GM18858 (cell line): ENCODE data around the gene CLBA1.
"Not testable (repeated sequence)": the region's sequence is repeated elsewhere in the genome, so short reads cannot be mapped to it uniquely, and the experiment has no call there.

Experiments
- ATAC-seq: cut with Tn5 transposase; IDR thresholded peaks from one replicate; pipeline ENCODE4 v1.9.1; 2021; ENCODE audit not compliant: unreplicated experiment

CLBA1 gene

DNA sequence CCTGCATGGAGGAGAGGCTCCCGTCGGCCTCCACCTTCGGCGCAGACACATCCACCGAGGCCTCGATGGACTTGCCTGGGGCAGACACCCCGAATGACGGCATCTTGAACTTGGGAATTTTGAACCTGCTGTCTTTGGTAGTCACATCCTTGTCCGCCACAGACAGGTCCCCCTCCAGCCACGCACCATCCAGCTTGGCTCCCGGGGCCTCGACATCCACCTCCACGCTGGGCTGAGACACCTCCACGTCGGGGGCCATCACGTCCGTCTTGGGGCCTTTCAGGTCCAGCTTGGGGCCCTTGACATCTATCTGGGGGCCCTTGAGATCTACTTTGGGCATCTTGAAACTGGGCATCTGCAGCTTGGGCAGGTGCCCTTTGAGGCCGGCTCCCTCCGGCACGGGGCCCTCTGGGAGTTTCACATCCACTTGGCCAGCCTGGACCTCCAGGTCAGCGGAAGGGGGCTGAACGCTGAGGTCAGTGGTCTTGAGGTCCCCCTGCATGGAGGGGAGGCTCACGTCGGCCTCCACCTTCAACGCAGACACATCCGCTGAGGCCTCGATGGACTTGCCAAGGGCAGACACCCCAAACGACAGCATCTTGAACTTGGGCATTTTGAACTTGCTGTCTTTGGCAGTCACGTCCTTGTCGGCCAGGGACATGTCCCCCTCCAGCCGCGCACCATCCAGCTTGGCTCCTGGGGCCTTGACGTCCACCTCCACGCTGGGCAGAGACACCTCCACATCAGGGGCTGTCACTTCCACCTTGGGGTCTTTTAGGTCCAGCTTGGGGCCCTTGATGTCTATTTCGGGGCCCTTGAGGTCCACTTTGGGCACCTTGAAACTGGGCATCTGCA is 37.5 kb upstream of the CLBA1 start:
- ATAC-seq = not testable (repeated sequence)

DNA sequence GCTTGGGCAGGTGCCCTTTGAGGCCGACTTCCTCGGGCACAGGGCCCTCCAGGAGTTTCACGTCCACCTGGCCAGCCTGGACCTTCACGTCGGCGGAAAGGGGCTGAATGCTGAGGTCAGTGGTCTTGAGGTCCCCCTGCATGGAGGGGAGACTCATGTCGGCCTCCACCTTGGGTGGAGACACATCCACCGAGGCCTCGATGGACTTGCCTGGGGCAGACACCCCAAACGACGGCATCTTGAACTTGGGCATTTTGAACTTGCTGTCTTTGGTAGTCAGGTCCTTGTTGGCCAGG is 36.9 kb upstream of the CLBA1 start:
- no peak for ATAC-seq

DNA sequence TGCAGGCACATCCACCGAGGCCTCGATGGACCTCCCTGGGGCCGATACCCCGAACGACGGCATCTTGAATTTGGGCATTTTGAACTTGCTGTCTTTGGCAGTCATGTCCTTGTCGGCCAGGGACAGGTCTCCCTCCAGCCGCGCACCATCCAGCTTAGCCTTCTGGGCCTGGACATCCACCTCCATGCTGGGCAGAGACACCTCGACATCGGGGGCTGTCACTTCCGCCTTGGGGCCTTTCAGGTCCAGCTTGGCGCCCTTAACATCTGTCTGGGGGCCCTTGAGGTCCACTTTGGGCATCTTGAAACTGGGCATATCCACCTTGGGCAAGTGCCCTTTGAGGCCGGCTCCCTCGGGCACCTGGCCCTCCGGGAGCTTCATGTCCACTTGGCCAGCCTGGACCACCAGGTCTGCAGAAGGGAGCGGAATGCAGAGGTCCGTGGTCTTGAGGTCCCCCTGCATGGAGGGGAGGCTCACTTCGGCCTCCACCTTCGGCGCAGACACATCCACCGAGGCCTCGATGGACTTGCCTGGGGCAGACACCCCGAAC is 36.1 kb upstream of the CLBA1 start:
- not testable (repeated sequence) for ATAC-seq

DNA sequence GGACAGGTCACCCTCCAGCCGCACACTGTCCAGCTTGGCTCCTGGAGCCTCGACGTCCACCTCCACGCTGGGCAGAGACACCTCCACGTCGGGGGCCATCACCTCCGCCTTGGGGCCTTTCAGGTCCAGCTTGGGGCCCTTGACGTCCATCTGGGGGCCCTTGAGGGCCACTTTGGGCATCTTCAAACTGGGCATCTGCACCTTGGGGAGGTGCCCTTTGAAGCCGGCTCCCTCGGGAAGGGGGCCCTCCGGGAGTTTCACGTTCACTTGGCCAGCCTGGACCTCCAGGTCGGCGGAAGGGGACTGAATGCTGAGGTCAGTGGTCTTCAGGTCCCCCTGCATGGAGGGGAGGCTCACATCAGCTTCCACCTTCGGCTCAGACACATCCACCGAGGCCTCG is 35.6 kb upstream of the CLBA1 start:
- ATAC-seq = no peak

DNA sequence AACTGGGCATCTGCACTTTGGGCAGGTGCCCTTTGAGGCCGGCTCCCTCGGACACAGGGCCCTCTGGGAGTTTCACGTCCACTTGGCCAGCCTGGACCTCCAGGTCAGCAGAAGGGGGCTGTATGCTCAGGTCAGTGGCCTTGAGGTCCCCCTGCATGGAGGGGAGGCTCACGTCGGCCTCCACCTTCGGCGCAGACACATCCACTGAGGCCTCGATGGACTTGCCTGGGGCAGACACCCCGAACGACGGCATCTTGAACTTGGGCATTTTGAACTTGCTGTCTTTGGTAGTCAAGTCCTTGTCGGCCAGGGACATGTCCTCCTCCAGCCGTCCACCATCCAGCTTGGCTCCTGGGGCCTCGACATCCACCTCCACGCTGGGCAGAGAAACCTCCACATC is 34.9 kb upstream of the CLBA1 start:
- ATAC-seq = not testable (repeated sequence)

DNA sequence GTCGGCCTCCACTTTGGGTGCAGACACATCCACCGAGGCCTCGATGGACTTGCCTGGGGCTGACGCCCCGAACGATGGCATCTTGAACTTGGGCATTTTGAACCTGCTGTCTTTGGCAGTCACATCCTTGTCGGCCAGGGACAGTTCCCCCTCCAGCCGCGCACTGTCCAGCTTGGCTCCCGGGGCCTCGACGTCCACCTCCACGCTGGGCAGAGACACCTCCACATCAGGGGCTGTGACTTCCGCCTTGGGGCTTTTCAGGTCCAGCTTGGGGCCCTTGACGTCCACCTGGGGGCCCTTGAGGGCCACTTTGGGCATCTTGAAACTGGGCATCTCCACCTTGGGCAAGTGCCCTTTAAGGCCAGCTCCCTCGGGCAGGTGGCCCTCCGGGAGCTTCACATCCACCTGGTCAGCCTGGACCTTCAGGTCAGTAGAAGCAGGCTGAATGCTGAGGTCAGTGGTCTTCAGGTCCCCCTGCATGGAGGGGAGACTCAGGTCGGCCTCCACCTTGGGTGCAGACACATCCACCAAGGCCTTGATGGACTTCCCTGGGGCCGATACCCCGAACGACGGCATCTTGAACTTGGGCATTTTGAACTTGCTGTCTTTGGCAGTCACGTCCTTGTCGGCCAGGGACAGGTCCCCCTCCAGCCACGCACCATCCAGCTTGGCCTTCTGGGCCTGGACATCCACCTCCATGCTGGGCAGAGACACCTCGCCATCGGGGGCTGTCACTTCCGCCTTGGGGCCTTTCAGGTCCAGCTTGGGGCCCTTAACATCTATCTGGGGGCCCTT is 33.5 kb upstream of the CLBA1 start:
- ATAC-seq = not testable (repeated sequence)

DNA sequence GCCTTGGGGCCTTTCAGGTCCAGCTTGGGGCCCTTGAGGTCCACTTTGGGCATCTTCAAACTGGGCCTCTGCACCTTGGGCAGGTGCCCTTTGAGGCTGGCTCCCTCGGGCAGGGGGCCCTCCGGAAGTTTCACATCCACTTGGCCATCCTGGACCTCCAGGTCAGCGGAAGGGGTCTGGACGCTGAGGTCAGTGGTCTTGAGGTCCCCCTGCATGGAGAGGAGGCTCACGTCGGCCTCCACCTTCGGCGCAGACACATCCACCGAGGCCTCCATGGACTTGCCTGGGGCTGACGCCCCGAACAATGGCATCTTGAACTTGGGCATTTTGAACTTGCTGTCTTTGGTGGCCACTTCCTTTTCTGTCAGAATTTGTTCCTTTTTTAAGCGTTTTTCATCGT is 32.5 kb upstream of the CLBA1 start:
- no peak for ATAC-seq

DNA sequence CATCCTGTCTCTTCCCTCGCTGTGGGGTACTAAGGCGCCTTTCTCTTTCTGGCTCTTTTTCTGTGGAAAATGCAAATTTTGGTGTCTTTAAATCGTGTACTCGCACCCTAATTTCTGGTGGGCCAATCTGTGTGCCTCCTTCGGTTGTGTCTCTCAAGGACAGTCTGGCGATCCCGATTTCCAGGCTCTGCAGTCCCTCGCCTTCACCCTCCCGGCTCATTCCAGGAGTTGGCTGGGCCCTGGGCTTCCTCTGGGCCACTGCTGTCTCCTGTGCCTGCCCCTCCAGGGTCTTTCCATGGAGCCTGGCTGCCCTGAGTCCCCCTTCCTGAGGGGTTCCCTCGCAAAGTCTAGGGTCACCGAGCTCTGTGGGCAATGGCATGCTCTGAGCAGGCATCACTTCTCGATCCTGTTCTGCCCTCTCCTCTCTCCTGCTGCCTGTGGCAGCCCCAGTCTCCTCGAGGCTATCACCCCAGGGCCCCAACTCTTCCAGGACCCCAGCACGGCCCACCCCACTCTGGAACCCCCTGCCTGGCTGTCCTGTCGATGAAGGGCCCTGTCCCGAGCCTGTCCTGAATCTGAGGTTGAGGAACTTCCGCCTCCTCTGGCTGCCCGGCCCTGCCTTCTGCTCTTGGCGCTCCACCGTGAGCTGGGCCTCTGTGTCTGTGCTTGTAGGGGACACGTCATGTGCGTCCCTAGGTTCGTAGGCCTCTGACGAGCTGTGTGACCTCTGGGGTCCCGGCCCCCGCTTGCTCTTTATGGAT is 31.5 kb upstream of the CLBA1 start:
- no peak for ATAC-seq

DNA sequence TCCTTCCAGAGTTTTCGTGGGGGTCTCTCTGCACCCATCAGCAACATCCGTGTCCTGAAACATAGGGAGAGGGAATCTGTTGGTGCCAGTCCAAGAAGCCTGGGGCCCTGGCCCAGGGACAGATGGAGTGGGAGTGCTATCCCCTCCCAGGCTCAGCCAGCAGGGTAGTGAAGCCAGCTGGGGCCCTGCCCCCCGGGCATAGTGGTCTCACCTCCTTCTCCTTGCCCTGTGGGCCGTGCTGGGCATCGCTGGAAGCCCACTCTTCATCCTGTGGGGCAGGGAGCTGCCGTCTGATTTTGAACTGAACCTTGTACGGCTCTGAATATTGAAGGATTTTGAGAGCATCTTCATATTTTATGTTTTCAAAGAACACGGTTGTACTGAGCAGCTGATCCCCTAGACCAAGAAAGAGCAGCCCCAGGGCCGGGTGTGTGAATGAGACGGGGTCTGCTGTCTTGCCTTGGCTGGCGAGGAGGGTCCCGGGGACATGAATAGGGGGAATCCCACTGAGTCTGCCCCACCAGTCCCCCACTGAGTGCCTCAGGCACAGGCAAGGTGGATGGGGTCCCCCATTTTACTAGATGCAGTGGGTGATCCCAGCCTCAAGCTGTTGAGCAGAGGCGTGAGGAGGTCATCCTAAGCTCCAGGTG is 30.7 kb upstream of the CLBA1 start:
- ATAC-seq = no peak

DNA sequence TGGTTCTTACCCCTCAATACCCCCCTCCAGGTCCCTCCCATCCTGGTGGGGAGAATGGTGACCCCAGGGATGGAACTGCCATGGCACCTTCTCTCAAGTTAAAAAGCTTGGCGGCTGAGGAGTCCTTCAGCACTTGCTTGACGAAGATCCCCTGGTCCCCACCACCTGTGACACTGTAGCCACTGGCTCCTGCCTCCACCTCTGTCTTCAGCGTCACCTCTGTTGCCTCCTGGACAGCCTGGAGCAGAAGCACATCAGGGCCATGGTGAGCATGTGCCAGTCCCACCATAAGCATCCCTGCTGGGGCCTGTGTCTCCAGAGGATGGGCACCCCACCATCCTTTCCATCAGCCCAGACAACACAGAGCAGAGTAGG is 30.2 kb upstream of the CLBA1 start:
- no peak for ATAC-seq

DNA sequence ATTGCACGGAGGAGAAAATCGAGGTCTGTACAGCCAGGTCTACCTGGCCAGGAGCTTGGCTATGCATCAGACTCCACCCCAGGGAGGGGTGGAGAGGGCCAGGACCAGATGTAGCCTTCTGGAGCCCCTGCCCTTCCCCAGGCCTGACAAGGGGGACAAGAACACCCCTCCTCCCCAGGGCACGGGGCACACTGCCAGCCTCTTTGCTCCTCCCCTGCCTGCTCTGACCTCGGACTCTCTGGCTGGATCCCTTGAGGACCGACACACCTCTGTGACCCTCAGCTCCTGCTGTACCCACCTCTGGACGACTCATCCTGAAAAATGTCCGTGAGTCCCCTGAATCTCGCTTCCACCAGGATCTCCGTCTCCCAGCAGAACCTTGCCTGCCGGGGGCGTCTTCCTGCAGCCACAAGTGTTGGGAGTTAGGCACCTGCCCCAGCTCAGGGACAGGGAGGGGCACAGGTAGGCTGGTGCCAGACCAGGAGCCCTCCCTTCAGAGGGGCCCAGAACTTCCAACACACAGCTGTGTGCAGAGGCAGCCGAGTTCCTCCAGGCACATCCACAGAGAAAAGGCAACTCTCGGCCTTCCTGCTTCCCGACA is 29.2 kb upstream of the CLBA1 start:
- no peak for ATAC-seq

DNA sequence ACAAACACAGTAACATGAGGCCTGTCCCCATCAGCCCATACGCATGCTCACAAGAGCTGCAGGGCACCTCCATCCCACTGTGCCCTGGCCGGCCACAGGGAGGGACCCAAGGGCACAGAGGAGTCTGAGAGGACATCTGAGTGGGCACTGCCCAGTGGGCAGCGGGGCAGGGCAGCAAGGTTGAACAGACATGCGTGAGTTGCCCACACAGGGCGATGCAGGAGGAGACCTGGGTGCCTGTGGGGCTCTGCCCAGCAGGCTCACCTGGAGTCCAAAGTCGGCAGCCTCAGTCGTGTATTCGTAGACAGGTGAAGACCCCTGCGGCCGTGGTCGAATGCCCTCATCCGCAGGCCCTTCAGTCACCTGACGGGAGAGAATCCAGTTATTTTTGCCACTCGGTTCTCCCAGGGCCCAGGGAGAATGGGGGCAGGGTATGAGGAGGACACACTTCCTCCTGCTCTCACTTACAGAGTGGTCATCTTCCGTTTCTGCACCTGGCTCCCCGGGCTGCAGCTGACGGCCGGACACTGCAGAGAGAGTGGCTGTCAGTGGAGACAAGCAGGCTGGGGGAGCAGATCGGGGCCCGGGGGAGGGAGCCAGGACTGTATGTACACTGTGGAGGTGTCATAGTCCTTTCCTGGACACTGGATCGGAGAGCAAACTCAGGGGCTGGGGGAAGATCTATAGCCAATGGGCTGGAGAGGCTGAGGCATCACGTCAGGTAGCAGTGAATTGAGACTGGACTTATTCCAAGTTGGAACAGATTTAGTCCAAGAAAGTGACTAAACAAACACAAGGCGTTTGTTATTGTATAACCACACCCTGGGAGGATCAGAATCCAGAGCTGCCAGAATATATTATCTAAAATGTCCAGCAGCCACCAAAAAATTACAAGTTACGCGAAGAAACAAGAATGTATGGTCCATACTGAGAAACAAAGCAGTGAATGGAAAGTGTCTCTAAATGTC is 28.2 kb upstream of the CLBA1 start:
- ATAC-seq = no peak

DNA sequence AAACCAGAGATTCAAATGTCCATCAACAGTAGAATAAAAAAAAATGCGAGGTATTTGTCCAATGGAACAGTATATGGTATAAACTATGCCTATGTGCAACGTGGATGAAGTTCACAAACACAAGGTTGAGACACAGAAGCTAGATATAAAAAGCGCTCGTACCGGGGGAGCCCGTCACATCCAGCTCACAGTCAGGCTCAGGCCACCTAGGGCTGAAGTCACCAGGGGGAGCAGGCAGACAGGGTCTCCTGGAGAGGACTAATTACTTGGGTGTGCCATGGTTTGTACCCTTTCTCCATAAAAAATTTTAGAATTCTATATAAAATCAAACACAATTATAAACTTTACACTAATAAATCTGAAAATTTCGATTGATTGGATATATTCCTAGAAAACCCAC is 21.0 kb upstream of the CLBA1 start:
- no peak for ATAC-seq

DNA sequence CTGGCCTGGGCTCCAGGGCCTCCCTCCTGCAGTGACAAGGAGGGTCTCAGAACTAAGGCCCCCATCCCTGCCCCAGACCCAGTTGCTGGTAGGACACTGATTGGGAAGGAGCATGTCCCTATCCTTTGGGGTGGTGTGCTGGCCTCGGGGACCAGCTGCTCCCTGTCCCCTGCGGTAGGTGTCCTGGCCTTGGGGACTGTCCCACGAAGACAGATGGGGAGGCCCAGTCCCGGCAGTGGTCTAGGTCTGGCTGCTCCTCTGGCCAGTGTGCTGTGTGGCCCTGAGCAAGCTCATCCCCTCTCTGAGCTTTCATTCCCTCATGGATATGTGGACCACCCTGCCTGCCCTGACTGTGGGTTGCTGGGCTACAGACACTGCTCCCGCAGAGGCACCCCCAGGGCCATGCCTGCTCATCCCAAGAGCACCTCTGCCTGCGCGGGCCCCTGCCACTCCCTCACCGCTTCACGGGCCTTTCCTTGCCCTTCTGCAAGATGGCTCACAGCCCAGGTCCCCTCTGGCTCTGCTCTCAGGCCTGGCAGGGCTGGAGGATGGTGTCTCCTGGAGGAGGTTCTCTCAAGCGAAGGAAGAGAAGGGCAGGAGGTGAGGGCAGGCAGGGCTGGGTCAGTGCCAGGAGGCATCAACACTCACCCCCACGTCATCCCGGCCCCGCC is 19.9 kb upstream of the CLBA1 start:
- ATAC-seq = no peak

DNA sequence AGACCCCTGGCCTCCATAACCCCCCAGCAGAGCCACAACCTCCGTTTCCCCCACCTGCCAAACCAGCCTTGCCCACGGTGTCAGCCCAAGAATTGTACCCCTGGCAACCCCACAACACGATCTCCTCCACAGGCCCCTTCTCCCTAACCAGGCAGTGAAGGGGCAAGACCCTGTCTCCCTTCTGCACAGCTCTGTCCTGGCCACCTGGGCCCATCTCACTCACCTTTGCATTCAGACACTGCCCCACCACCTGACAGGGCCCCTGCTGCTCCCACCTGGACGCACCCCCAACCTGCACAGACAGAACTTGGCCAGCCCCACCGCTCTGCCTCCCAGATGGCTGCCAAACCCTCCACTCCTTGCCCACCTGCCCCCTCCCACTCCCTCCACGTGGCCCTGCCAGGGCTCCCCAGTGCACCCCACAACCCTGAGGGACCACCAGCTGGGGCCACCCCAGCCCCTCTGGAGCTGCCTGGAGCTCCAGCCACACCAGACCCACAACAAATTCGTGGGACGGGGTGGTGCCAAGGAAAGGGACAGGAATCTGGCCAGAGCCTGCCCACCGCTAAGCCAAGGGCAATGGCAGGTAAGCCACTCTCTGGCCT is 19.2 kb upstream of the CLBA1 start:
- ATAC-seq = no peak

DNA sequence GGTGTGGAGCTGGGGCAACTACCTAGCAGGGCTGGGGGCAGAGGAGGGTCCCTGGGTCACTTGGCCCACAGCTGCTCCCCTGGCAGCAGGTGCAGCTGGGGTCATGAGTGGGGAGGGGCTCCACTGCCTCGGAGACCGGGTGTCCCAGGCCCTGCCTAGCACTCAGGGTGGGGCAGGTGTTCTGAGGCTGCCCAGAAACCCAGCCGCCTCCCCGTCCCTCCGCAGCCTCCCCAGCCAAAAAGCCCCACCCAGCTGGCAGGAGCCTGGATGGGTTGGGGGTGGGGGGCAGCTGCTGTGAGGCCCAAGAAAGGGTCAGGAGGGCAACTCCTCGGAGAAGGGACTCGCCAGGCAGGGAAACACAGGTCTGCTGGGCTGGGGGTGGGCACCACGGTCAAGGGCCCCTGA is 18.6 kb upstream of the CLBA1 start:
- ATAC-seq = no peak

DNA sequence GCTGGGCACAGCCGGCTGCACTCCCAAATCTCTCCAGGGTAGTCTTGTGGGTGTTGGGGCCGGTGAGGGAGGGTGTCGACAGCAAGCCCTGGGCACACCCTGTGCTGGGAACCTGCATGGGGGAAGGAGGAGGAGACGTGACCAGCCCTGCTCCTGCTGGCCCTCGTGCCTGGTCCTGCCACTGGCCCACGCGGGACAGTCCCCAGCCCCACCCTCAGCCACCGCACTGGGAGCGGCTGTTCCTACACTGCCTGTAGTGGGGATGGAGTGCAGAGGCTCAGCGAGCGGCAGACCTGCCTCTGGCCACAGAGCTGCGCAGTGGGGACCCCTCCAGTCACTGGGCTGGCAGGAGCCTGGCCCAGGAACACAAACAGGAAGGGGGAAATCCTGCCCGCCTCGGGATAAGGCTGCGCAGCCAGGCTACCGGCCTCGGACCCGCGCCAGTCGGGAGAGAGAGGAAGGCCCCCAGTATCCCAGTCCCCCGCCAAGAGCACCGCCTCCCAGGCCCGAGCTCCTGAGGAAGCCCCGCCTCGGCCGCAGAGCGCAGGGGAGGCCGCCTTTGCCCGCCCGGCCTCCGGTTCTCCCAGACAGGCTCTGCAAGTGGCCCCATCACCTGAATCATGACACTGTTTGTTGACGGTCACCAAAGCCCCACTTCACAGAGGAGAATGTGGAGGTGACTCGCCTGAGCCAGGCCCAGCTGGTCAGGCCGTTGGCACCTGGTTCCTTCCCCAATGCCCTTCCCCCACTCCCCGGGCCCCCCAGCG is 18.0 kb upstream of the CLBA1 start:
- no peak for ATAC-seq

DNA sequence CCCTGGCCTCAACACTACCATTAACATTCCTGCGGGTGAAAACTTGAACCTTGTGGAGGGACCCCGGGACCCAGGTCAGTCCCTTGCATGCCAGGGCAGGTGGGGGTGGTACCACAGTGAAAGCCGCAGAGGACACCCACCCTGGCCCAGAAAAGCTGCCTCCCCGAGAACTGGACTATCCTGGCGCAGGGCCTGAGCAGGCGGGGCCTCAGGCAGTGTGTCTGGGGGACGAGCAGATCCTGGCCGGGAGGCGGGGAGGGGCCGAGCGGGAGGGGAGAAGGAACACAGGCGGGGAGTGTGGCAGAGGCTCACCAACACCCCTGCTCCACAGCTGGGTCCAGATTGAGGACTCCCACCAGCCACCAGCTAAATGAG is 17.4 kb upstream of the CLBA1 start:
- no peak for ATAC-seq
